Activated CD8-positive, alpha-beta memory T cell treated with anti-CD3 and anti-CD28 coated beads for 48 hours (primary cell): ENCODE measurements around the gene DNAJC5.
A peak's percentile ranks its signal among the peaks of the same experiment; 100 is the strongest.

Experiments used
- DNase-seq, 3 experiments: peaks; one replicate each; pipeline ENCODE4 v3.0.0-alpha.2; 2020; ENCODE audit warnings: low read depth in 2 of 3, low spot score in 2 of 3

The DNAJC5 gene

GRCh38 chr20:63939061-63939935 lies 44.4 kb downstream of the DNAJC5 start:
- DNase-seq = no peak

DNA sequence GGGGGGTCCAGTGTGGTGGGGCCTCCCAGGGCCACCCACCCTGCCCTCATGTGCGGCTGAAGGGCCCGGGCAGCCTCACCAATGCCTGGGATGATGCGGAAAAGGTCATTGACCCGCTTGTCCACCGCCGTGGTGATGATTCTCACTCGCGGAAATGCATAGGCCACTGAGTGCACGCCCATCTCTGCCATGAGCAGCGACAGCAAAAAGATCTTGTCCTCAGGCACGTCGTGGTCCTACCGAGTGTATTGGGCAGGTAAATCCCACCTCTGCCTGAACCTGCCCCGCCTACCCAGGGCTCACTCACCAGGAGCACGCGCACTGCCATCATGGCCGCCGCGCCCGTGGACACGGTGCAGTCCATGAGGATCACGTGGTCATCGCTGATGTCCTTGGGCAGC lies 45.1 kb downstream of the DNAJC5 start:
- no peak for DNase-seq

- no peak for DNase-seq
These were observed 45.7 kb downstream of the DNAJC5 start for GRCh38 chr20:63940472-63941266.

DNA sequence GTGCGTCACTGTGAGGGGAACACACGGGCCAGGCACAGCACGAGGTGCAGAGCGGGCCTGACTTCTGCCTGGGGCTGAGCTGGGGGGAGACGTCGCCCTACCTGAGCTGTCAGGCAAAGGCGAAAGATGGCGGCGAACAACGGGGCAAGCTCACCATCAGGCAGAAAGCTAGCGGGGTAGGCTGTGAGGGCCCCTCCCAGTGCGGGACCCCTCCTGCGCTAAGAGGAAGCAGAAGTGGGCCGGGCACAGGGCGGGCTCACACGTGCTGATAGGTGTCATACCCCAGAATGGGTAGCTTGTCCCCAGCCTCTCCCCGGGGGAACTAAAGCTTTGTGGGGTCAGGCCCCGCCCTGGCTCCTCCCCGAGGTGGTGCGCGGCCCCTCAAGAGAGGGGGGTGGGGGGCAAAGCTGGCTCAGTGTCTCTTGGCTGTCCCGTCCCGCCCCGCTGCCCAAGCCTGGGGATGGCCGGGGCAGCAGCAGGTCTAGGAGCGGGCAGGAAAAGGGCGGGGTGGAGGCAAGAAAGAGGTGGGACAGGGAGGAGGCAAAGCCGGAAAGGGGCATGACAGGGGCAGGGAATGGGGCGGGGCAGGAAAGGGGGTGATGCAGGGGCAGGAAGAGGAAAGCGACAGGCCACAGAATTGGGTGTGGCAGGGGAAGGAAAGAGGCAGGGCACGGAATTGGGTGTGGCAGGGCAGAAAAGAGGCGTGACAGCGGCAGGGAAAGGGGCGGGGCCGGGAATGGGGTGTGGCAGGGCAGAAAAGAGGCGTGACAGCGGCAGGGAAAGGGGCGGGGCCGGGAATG lies 46.6 kb downstream of the DNAJC5 start:
- DNase-seq = peak in 1 of 3 experiments; percentile 59

DNA sequence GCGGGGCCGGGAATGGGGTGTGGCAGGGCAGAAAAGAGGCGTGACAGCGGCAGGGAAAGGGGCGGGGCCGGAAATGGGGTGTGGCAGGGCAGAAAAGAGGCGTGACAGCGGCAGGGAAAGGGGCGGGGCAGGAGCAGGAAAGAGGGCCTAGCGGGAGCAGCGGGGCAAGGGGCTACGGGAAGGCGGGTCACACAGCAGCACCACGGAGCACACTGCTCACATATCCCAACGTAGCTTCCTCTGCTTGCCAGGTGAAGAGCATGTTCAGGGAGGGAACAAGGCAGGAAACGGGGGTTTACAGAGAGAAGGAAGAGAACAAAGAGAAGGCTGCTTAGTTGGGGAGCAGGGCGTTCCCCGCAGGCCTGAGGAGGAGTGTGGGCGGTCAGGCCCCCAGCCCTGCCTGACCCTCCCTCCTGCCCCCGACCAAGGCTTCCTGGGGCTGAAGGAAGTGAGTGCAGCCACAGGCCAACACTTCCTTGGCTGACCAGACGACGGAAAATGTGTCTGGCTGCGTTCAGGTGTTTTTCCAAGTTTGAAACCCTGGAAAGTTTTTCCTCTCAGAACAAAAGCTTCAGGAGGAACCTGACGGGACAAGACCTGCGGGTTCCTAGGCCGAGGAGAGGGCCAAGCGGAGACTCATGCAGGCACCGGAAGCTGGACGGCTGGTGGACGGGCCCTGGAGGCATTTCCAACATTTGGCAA lies 47.5 kb downstream of the DNAJC5 start:
- DNase-seq = peak in 1 of 3 experiments; percentile 46

GRCh38 chr20:63942969-63943807 lies 48.3 kb downstream of the DNAJC5 start:
- DNase-seq = no peak

DNA sequence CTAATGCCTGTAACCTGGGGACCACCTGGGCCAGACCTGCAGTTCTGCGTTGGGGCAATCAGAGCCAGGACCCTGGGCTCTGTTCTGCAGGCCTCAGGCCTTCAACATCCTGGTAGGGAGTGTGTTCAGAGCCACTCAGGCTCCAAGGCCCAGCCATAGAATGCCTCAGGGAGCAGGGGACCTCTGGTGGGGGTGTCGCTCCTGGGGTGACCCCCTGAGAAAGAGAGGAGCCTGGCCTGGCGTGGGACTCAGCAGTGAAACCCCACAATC lies 48.8 kb downstream of the DNAJC5 start:
- DNase-seq = no peak

DNA sequence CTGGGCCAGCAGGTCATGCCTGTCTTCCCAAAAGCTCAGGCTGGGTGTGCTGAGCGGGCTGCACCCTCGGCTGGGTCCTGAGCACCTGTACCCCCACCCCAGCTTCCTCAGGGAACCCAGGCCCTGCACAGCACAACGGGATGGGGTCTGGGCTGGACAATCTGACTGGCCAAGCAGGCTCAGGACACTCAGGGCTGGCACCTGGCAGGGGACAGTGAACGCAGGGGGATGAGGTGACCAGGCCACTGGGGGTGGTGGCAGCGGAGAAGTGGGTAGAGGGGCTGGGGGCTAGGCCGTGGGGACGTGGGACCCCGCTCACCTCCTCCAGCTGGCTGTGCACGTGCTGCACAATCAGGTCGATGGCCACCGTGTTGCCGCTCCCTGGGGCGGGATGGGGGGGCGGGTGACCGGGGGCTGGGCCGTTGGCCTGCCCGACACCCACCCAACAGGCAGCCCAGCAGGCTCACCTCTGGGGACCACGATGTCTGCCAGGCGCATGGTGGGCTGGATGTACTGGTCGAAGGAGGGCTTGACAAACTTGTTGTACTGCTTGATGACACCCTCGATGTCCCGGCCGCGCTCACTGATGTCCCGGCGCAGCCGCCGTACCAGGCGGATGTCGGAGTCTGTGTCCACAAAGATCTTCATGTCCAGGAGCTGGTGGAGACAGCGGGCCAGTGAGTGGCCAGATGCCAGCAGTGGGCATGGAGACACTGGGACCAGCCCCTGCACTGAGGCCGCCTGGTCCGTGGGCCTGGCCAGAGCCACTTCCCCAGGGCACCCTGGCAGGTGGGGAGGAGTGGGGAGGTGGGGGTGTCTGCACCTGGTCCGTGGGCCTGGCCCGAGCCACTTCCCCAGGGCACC lies 49.4 kb downstream of the DNAJC5 start:
- DNase-seq = no peak

DNA sequence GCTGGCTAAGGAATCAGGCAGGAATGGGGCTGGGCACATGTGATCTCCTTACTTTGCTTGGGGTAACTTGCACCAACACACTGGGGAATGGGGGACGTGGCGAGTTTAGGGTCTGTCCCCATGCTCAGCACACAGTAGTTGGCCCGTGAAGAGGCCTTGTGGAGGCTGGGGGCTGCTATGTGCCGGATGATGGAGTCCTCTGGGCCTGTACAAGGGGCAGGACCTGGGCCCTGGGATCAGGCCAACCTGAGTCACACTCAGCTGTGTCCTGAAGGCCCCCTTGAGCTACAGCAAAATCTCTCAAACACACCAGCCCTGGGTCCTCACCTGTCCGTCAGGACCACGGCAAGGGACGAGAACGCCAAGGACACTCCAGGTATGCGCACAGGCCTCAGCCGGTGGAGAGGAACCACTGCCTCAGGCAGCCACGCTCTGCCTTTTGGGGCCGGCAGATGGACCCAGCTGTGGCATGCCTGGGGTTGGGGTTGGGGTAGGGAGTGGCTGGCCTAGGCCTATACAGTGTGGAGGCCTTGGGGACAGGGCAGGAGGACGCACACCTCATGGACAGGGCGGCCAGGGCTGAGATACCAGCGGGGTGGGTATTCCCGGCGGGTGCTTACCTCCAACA lies 50.2 kb downstream of the DNAJC5 start:
- DNase-seq = no peak

DNA sequence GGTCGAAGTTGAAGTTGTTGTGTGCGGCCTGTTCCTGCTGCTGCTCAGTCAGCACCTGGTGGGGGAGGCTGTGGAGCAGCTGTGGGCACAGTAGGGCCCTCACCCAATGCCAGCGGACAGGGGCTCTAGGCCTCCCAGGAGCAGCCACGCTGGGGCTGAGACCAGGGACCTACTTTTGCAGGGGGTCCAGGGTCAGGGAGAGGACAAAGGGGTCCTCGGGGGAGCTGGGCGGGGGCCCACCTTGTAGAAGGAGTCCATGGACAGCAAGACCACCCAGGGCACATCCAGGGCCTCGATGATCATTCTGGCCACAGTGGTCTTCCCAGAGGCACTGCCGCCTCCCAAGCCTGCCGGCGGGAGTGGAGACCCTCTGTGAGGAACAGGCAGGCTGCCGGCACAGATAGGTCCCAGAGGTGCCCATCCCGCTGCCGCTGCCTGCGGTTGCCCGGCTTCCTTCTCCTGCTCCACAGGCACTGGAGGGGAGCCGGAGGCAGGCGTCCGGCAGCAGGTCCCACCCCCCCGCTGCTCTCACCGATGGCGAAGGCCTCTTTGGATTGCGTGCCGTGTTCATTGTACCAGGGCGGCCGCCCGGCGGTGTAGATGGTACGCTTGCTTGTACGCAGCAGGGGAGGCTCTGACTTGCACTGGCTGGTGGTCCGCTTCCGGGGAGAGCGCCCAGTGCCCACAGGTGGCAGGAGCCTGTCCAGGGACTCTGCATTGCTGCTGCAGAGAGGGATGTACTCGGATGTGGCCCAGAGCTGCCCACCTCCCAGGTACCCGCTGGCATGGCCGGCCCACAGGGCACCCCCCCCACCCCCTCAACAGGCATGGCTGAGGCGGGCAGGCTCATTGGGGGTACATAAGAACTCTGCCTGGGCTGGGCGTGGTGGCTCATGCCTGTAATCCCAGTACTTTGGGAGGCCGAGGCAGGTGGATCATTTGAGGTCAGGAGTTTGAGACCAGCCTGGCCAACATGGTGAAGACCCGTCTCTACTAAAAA lies 51.3 kb downstream of the DNAJC5 start:
- no peak for DNase-seq

- DNase-seq = no peak
These were observed 52.2 kb downstream of the DNAJC5 start for GRCh38 chr20:63946986-63947637.

DNA sequence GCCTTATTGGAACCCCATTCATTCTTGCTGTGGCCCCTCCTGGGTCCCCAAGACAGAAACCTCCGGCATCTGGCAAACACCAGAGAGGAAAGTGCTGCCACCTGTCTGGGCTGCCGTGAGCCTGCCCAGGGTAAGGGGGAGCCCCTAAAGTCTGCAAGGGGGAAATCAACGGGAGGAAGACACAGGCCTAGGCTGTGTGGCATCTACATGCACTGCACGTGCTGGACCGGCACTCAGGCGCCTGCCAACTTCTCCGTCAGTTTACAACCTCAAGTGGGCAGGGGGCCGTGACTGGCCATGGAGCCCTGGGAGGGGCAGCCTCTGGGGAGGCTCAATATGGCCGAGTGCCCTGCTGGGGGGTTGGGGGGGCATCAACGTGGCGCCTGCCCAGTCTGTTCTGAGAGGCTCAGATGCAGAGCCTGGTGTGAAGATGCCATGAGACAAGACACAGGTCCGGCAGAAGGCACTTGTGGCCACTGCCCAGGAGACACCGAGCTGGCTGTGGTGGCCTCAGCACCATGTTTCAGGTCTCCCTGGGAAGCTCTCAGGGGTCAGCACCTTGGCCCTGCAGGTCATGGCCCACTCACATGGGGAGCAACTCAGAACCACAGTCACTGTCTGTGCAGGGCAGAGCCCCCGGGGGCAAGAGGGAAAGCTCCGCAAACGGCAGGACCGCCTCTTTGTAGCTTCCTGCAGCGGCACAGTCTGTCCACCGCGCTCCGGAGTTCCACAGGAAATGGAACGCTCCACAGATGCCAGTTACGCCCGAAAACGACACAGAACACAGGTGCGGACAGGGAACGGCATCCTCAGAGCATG lies 52.9 kb downstream of the DNAJC5 start:
- no peak for DNase-seq

GRCh38 chr20:63950701-63951397 lies 55.9 kb downstream of the DNAJC5 start:
- no peak for DNase-seq

DNA sequence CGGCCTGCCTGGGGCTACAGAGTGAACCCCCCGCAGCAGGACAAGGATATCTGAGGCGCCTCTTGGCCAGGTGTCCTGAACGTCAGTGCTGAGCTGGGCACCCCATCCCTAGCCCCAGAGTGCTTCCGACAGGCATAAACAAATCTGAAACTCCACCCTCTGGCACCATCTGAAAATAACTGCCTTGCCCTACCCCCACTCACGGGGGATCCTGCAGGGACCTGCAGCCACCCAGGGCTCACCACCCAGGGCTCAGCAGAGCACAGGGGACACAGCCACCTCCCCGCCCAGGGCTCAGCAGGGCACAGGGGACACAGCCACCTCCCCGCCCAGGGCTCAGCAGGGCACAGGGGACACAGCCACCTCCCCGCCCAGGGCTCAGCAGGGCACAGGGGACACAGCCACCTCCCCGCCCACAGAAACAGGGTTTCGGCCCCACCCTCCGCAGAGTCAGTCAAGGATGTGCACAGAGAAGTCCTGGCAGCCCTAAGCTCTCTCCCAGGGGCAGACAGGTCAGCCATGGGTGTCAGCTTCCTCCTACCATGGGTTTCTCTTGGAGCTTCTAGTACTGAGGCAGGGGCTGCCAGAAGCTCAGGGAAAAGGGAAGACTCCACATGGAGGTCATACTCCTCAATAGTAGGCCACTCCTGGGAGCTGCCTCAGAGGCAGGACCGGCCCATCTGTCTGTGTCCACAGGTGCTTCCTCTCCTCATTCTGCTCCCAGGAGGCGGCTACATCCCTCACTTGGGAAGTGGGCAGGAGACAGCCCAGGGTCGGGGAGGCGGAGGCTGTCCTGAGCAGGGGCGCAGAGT lies 56.7 kb downstream of the DNAJC5 start:
- DNase-seq = no peak

DNA sequence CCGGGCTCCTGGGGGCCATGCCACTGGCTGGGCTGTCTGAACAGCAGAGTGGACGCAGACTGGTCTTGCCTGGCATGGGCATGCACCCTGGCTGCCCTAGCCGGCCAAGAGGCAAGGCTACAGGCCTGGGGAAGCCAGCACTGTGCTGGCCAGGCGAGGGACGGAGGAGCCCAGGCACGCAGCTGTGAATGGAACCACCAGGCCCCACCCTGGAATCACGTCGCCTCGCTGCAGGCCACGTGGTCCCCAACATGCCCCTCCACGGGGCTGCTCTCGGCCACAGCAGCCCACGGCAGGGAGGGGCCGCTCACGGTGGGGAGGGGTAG lies 57.2 kb downstream of the DNAJC5 start:
- no peak for DNase-seq
